Gastrocnemius medialis (tissue), 4 donors: ENCODE measurements around the gene ADH1C.

Experiments
- POLR2A ChIP-seq, 2 donors: fragments of 450-650 bp; IDR thresholded peaks; one replicate each; pipeline ENCODE4 v1.6.1; 2017; ENCODE audit warnings: antibody characterized with exemption in 2 of 2, mild to moderate bottlenecking in 2 of 2, moderate library complexity in 2 of 2
- TF ChIP-seq, protein P1 (sequence below), 5 experiments: fragments of 450-650 bp in 3 of 5; fragments of 200-600 bp in 2 of 5; sonication (generic) in 2 of 5; IDR thresholded peaks in 4 of 5; conservative IDR thresholded peaks in 1 of 5; 1 replicate in 4 of 5; 2 replicates in 1 of 5; pipeline ENCODE4 v1.5.1; 2016 to 2019; ENCODE audit warnings: antibody characterized with exemption in 5 of 5, mild to moderate bottlenecking in 3 of 5, moderate library complexity in 3 of 5

DNA sequence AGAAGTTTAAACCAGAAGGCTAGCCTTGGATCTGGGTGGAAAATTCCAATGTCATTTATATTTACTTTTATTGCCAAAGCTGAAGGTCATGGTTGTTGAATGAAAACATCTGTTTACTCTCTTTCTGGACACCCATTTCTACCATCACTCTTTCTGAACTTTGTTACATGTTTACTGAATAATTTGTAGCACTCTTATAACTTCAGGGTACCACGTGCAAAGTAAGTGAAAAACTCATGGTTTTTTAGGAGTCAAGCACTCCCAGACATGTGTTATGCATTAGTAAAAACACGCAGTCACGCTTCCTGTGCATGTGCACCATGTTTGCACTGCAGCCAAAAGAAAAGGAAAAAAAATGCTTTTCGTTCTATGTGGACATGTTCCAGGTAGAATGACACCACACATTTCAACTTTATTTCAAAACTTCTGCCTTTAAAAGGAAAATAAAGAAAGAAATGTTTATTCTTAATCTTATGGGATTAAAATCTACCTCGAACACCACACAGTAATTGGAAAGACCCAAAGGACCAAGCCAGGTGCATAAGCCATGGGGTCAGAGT lies 31.4 kb upstream of the ADH1C start:
- TF ChIP-seq POLR2A (IDR thresholded peaks at IDR 0.05), result no peak
- TF ChIP-seq, protein P1, sequence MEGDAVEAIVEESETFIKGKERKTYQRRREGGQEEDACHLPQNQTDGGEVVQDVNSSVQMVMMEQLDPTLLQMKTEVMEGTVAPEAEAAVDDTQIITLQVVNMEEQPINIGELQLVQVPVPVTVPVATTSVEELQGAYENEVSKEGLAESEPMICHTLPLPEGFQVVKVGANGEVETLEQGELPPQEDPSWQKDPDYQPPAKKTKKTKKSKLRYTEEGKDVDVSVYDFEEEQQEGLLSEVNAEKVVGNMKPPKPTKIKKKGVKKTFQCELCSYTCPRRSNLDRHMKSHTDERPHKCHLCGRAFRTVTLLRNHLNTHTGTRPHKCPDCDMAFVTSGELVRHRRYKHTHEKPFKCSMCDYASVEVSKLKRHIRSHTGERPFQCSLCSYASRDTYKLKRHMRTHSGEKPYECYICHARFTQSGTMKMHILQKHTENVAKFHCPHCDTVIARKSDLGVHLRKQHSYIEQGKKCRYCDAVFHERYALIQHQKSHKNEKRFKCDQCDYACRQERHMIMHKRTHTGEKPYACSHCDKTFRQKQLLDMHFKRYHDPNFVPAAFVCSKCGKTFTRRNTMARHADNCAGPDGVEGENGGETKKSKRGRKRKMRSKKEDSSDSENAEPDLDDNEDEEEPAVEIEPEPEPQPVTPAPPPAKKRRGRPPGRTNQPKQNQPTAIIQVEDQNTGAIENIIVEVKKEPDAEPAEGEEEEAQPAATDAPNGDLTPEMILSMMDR (IDR thresholded peaks at IDR 0.05 in 4 of 5, conservative IDR thresholded peaks at IDR 0.05 in 1 of 5), result no peak
